GM12801 (cell line): ENCODE data around the gene NCAPG.

Experiments
- CTCF ChIP-seq: IDR thresholded peaks from one replicate; pipeline ENCODE4 v1.5.1; 2011; ENCODE audit warnings: control low read depth; ENCODE audit not compliant: insufficient read length; ENCODE audit errors: extremely low read depth

Gene NCAPG

GRCh38 chr4:17816142-17816541, 5.4 kb downstream of the NCAPG start:
- no peak for TF ChIP-seq CTCF

- no peak for TF ChIP-seq CTCF
Observed at GRCh38 chr4:17817027-17817426, 6.2 kb downstream of the NCAPG start.

GRCh38 chr4:17823871-17824669, 13.3 kb downstream of the NCAPG start:
- no peak for TF ChIP-seq CTCF

GRCh38 chr4:17846266-17846665, 35.5 kb downstream of the NCAPG start:
- no peak for TF ChIP-seq CTCF

GRCh38 chr4:17851959-17852358, 41.2 kb downstream of the NCAPG start:
- no peak for TF ChIP-seq CTCF

GRCh38 chr4:17854036-17854435, 43.3 kb downstream of the NCAPG start:
- no peak for TF ChIP-seq CTCF

- TF ChIP-seq CTCF: no peak
Observed at GRCh38 chr4:17859793-17860406, 49.1 kb downstream of the NCAPG start.
